ENCODE measurements around the gene VPS16. TPM values are rescaled to one million over a fixed set of nuclear protein-coding genes. Genes with fewer than 3 reads are reported as not detected.

Gene VPS16
- total RNA-seq, 4 donors from 2014 or later = 17.9 to 51.3 (median 31.9) TPM

DNA sequence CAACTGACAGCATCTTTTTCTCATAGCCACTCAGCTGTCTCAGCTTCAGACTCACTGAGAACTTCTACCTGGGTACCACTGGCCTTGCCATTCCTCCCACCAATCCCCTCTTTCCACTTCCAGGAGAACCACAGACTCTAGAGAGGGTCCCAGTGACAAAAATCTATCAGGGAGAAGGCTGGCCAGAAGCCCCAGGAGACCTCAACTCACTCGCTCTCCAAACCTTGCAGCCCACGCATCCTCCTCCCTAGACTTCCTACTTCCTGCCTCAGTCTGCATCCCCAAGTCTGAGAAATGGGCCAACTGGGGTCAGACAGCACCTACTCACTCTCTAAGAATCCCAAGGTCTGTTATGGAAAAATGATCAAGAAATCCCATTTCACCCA, 23.2 kb upstream of the VPS16 start:
- Histone ChIP-seq H3K4me1 (peaks cover 0 to 38% (median 6%) of the 10 kb centered on the region in 4 donors), H3K27ac (no peak overlapping the region), H3K9me3 (peaks cover 0 to 12% (median under 1%) of the 10 kb centered on the region in 4 donors), H3K36me3 (no peaks in the 10 kb centered on the region), H3K4me3 (no peak overlapping the region), H3K27me3 (peaks cover 0 to 36% of the 10 kb centered on the region in 2 donors)
- no peak for DNase-seq (ENCODE audit: low spot score in 2 of 2)
- TF ChIP-seq, protein P1, sequence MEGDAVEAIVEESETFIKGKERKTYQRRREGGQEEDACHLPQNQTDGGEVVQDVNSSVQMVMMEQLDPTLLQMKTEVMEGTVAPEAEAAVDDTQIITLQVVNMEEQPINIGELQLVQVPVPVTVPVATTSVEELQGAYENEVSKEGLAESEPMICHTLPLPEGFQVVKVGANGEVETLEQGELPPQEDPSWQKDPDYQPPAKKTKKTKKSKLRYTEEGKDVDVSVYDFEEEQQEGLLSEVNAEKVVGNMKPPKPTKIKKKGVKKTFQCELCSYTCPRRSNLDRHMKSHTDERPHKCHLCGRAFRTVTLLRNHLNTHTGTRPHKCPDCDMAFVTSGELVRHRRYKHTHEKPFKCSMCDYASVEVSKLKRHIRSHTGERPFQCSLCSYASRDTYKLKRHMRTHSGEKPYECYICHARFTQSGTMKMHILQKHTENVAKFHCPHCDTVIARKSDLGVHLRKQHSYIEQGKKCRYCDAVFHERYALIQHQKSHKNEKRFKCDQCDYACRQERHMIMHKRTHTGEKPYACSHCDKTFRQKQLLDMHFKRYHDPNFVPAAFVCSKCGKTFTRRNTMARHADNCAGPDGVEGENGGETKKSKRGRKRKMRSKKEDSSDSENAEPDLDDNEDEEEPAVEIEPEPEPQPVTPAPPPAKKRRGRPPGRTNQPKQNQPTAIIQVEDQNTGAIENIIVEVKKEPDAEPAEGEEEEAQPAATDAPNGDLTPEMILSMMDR (IDR thresholded peaks at IDR 0.05) = no peak
- TF ChIP-seq EP300 (IDR thresholded peaks at IDR 0.05) (no peak), POLR2A (IDR thresholded peaks at IDR 0.05) (no peak)
- 89 to 90% methylated on average over 2 of the region's 2 CpGs for WGBS, 2 donors

DNA sequence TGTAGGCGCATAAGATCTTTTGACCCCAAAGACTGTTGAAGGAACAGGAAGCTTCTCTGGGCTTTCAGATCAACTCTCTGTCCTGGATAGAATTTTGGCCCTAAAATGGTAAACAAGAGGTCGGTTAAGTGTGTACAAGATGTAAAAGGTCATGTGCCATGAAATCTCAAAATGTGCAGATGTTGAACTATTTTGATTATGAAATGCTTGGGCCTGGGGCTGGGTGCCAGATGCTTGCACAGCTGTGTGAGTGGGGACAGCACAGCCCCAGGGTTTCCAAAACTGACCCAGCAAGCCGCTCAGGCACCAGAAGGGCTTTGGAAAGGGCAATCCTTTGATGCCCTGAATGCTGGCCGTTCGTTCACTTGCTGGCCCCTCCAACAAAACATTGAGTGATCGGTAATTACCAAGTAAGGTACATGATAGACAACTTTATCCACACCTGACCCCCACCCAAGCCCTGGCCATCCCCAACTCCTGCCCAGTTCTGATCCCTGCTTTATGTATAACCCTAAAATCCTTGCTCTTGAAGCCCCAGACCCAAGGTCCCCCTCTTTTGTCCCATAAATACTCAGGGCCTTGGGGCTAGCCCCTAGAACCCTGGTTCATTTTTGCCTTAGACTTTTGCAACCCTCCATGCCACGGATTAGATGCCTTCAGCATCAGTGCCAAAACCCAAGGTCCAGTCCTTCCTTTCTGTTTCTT, 22.5 kb upstream of the VPS16 start:
- Histone ChIP-seq H3K9me3 (peaks cover 0 to 6% (median 0%) of the 10 kb centered on the region in 4 donors), H3K36me3 (no peaks in the 10 kb centered on the region), H3K4me3 (no peak overlapping the region), H3K27me3 (peaks cover 0 to 36% of the 10 kb centered on the region in 2 donors), H3K27ac (no peak overlapping the region), H3K4me1 (peaks cover 0 to 38% (median 6%) of the 10 kb centered on the region in 4 donors)
- 78 to 80% methylated on average over 7 of the region's 7 CpGs for WGBS, 2 donors
- peak; percentile 45 to 53 for DNase-seq (ENCODE audit: low spot score in 2 of 2)
- TF ChIP-seq EP300 (IDR thresholded peaks at IDR 0.05) = peak in 1 of 2 donors; percentile 37
- TF ChIP-seq, protein P1 (IDR thresholded peaks at IDR 0.05) = no peak

DNA sequence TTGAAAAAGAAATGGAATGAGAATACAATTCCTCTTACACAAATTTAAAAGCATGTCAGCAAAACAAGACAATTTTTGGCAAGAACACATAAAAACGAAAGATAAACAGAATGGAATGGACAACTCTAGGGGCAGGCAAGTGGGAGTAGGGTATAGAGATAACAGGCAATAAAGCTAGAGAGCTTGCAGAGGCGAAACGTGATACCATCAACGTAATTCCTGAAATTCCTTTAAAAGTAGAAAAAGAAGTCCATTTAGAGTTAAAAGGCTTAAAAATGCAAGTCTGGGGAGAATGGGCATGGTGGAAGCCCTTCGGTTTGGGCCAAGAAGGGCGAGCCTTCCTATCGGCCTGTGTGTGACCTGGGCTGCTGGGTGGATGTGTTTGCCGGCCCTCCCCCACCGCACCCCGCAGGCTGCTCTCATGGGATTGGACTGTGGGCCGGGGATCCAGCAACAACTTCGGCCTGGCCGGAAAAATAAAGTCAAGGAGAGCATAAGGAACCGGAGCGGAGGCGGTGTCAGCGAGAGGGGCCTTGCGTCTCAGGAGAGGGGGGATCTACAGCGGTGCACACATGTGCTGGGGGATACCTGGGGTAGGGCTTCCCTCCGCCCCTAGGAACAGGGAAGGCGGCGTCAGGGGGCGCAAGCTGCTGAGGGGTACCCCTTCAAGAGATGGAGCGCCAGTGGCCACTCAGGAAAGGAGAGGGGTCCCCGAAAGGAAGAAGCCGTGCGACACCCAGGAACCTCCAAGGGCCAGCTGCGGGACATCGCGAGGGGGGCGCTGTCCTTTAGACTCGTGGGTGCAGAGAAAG, 20.3 kb upstream of the VPS16 start:
- H3K4me3 ChIP-seq = no peak overlapping the region
- no peaks in the 10 kb centered on the region for H3K36me3 ChIP-seq
- peaks cover 0 to 36% of the 10 kb centered on the region in 2 donors for H3K27me3 ChIP-seq
- DNase-seq (ENCODE audit: low spot score in 2 of 2) = no peak
- peaks cover 0 to 29% (median 5%) of the 10 kb centered on the region in 4 donors for H3K4me1 ChIP-seq
- WGBS, 2 donors = 17 to 21% methylated on average over 32 of the region's 32 CpGs
- no peak overlapping the region for H3K27ac ChIP-seq
- TF ChIP-seq, protein P1 (IDR thresholded peaks at IDR 0.05) = no peak
- no peak for TF ChIP-seq POLR2A (IDR thresholded peaks at IDR 0.05)
- no peak for TF ChIP-seq EP300 (IDR thresholded peaks at IDR 0.05)
- H3K9me3 ChIP-seq = no peaks in the 10 kb centered on the region

DNA sequence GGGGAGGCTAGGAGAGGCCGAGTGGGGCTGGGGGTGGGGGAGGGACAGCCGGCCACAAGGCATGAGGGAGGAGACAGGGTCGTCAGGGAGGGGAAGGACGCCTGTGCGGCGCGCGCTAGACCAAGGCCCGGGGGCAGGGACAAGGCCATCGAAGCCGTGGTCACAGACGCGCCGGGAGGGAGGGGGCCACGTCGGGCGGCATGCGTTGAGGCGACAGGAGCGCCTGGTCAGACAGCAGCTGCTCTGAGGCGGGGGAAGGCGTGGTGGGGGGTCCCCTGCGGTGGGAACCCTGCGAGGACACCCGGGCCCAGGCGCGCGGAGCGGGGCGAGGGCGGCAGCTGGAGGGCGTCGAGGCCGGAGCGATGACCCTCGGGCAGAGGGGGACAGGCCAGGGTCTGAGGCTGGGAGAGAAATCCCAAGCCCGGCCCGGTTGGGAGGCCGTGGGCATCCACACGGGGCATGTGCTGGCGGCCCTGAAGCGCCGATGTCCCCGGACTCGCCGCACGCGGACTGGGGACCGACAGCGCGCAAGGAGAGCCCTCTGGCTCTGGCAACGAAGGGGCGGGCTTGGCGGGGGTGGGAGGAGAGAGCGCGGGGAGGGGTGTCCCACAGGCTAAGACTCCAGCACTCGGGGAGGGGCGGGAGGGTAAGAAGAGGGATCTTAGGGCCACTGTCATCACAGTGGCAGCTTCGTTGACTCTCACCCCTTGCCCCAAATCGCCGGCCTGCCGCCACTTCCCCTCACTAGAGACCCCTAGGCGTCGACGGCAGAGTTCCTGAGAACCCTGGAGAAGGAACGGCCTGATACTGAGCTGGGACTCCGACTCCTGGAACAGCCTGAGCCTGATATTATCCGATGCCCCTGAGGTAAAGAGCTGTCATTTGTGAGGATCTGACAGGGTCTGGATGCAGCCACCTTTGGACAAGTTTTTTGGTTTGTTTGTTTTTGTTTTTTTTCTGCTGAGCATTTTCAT, 19.4 kb upstream of the VPS16 start:
- H3K9me3 ChIP-seq = no peaks in the 10 kb centered on the region
- peaks cover 0 to 36% of the 10 kb centered on the region in 2 donors for H3K27me3 ChIP-seq
- TF ChIP-seq POLR2A (IDR thresholded peaks at IDR 0.05) = no peak
- TF ChIP-seq EP300 (IDR thresholded peaks at IDR 0.05) = no peak
- TF ChIP-seq, protein P1 (IDR thresholded peaks at IDR 0.05) = no peak
- H3K4me3 ChIP-seq = no peak overlapping the region
- no peaks in the 10 kb centered on the region for H3K36me3 ChIP-seq
- 8 to 19% methylated on average over 48 to 53 of the region's 68 CpGs for WGBS, 2 donors
- peaks cover 0 to 27% (median 5%) of the 10 kb centered on the region in 4 donors for H3K4me1 ChIP-seq
- no peak overlapping the region for H3K27ac ChIP-seq
- no peak for DNase-seq (ENCODE audit: low spot score in 2 of 2)
